Muscle layer of duodenum (tissue), 2 donors: ENCODE data around the gene TPD52L2.

Experiments
- H3K27ac ChIP-seq: one replicate; pipeline ENCODE4 v1.7.0; 2013; ENCODE audit warnings: mild to moderate bottlenecking, low read length
- H3K27me3 ChIP-seq: one replicate; pipeline ENCODE4 v1.7.0; 2013; ENCODE audit warnings: low read depth, mild to moderate bottlenecking, control low read depth, low read length
- H3K36me3 ChIP-seq, 2 donors: one replicate each; pipeline ENCODE4 v1.7.0; 2013; ENCODE audit warnings: low read length in 2 of 2, control low read depth in 1 of 2, mild to moderate bottlenecking in 1 of 2; ENCODE audit not compliant: insufficient read depth in 2 of 2, control insufficient read depth in 1 of 2
- H3K4me1 ChIP-seq, 2 donors: one replicate each; pipeline ENCODE4 v1.7.0; 2013; ENCODE audit warnings: low read length in 2 of 2, mild to moderate bottlenecking in 2 of 2, control low read depth in 1 of 2, moderate library complexity in 1 of 2; ENCODE audit not compliant: insufficient read depth in 2 of 2, control insufficient read depth in 1 of 2
- H3K4me3 ChIP-seq, 2 donors: one replicate each; pipeline ENCODE4 v1.7.0; 2013; ENCODE audit warnings: low read length in 2 of 2, low read depth in 1 of 2, mild to moderate bottlenecking in 1 of 2
- H3K9me3 ChIP-seq, 2 donors: one replicate each; pipeline ENCODE4 v1.7.0; 2013; ENCODE audit warnings: low read length in 2 of 2, control low read depth in 1 of 2, mild to moderate bottlenecking in 1 of 2; ENCODE audit not compliant: control insufficient read depth in 1 of 2
- donor health status: healthy.

Gene TPD52L2

DNA sequence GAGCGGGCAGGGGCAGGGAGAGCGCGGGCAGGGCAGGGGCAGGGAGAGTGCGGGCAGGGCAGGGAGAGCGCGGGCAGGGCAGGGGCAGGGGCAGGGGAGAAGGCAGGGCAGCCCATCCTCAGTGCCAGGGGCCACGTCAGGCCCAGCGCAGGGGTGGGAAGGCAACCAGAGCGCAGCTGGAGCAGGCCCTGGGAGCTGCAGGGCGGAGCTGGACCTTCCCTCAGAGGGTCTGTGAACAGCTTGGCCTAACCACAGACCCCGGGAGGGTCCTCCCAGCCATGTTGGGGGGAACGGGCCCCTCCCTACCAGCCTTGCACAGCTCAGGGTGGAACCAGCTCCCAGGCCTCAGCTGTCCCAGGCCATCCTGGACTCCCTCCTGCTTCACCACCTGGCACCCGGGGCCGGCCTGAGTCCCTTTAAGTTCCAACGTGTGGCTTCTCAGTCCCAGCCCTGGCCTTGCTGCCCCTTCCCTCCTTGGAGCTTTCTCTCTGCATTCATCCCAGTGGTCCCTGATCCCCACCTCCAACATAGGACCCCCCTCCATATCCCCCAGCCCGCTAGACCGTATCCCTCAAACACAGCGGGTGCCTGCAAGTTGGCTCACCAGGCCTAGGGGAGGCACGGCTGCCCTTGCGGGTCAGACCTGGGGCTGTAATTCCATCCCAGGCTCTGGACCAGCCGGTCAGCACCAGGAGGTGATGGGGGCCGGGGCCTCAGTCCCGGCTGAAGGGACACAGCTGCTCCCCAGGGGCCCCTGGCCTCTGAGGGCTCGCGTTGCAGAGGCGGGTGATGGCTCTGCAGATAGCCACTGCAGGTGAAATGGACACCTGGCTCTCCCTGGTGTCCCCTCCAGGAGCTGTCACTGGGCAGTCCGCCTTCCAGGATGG lies 28.4 kb upstream of the TPD52L2 start:
- Histone ChIP-seq H3K27me3 (no peaks in the 10 kb centered on the region), H3K27ac (no peak overlapping the region)

DNA sequence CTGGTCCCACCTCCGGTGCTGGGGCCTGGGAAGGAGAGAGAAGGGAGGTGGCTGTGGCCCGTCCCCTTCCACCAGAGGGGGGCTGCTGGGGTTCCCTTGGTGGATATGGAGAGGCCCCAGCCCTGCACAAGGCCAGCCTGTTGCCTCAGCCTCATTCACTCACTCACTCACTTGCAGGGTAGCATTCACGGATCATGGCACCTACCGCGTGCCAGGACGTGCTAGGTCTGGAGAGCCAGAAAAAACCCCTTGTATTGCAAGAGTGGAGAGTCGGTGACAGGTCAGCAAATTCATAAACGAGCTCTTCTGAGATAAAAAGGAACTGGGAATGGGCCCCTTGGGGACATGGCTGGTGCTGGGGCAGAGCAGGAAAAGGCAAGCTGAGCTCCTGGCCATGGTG lies 27.6 kb upstream of the TPD52L2 start:
- H3K4me3 ChIP-seq, result no peak overlapping the region
- H3K4me1 ChIP-seq, result peaks cover 5 to 13% of the 10 kb centered on the region in 2 donors
- H3K9me3 ChIP-seq, result no peaks in the 10 kb centered on the region
- no peaks in the 10 kb centered on the region for H3K36me3 ChIP-seq
- peaks cover 3% of the 10 kb centered on the region for H3K27me3 ChIP-seq
- H3K27ac ChIP-seq, result no peak overlapping the region

More for the DNA sequence above, 28.4 kb upstream of the TPD52L2 start:
- Histone ChIP-seq H3K4me3 (no peak overlapping the region), H3K4me1 (peaks cover 5 to 21% of the 10 kb centered on the region in 2 donors), H3K9me3 (no peaks in the 10 kb centered on the region), H3K36me3 (no peaks in the 10 kb centered on the region)

DNA sequence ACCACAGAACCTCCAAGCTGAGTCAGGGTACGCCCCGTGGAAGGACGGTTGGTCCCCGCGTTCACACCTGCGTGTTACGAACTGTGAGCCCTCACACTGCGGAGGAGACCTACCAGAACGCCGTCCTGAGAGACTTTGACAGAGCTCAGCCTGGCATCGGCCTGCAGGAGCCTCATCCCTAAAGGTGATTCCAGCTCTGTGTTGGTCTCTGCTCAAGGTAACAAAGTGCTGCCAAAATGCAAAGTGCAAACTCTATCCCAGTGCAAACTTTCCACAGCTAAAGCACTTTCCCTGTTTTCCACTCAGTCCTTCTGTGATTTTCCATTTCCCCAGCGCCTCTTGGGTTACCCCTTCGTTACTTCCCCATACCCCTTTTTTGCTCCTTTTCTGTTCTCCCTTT lies 25.4 kb upstream of the TPD52L2 start:
- Histone ChIP-seq H3K27me3 (peaks cover 9% of the 10 kb centered on the region), H3K4me3 (no peak overlapping the region), H3K36me3 (no peaks in the 10 kb centered on the region), H3K27ac (no peak overlapping the region), H3K9me3 (no peaks in the 10 kb centered on the region), H3K4me1 (peaks cover under 1 to 5% of the 10 kb centered on the region in 2 donors)

DNA sequence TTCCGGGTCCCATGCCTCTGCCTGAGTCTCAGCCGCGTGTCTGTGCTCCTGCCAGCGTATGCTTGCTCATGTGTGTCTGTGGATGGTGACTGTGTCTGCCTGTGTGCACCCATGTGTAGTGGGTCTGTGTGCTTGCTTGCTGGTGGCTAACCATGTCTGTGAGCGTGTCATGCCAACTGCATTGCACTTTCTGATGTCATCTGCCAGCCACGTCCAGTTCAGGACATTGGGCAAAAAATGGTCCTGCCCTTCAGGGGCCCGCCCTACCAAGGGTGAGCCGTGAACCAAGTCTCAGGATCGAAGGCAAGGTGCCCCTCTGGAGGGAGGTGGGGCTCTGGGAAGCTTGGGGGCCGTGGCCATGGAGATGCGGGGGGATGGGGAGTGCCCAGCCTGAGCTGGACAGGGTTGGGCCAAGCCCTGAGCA lies 24.7 kb upstream of the TPD52L2 start:
- Histone ChIP-seq H3K27ac (no peak overlapping the region), H3K27me3 (peaks cover 10% of the 10 kb centered on the region), H3K4me3 (no peak overlapping the region), H3K9me3 (no peaks in the 10 kb centered on the region), H3K36me3 (no peaks in the 10 kb centered on the region), H3K4me1 (peaks cover 0 to 1% of the 10 kb centered on the region in 2 donors)

DNA sequence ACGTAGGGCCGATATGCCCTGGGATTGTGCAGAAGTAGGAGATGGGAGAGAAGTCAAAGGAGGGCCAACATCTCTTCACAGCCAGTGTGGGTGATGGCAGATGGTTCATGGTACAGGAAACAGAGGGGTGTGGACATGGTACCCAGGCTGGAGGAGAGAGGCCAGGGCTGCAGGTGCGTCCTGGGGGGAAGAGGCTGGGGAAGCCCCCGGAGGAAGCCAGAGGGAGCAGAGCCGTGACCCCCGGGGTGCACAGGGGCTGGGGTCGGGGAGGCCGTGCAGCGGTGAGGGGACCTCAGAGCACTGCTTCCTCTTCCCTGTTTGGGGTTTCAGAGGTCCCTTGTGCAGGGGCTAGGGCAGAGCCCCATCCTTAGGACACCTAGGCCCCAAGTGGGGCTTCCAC lies 22.8 kb upstream of the TPD52L2 start:
- Histone ChIP-seq H3K27me3 (peaks cover 18% of the 10 kb centered on the region), H3K4me1 (peaks cover 0 to 11% of the 10 kb centered on the region in 2 donors), H3K9me3 (no peaks in the 10 kb centered on the region), H3K36me3 (no peaks in the 10 kb centered on the region), H3K27ac (no peak overlapping the region), H3K4me3 (no peak overlapping the region)

DNA sequence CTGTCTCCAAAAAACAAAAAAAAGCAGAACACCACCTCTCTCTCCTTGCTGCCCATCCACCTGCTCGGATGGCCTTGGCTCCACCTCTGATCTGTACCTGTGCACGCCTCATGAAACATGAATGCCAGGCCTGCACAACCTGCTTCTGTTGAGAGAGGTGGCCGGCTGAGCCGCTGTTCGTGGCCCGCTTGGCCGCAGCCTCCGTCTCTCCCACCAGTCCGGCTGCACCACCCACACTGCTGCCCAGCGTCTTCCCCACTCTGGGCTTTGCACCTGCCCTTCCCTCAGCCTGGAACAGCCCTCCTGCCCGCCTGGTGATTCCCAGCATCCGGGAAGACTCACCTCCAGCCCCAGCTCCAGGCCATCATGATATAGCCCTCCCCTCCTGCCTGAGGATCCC lies 21.8 kb upstream of the TPD52L2 start:
- peaks cover 18% of the 10 kb centered on the region for H3K27me3 ChIP-seq
- peaks cover 0 to 16% of the 10 kb centered on the region in 2 donors for H3K4me1 ChIP-seq
- no peaks in the 10 kb centered on the region for H3K9me3 ChIP-seq
- no peak overlapping the region for H3K4me3 ChIP-seq
- no peaks in the 10 kb centered on the region for H3K36me3 ChIP-seq
- no peak overlapping the region for H3K27ac ChIP-seq

DNA sequence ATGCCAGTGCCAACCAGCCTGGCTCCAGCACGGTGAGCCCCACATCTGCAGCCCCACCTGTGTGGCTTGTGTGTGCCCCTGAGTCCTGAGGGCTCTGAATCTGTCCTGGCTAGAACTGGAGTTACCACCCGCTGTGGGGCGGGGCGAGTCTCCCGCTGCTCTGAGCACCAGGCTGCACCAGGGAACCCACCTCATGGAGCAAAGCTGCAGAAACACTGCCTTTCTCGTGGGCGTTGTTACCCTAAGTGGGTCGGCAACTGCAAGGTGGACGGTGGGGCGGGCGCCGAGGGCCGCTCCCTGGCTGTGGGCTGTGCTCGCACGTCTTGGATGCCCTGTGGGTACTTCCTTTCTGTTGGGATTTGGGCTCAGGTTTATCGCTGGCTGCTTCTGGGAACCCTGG lies 21.3 kb upstream of the TPD52L2 start:
- H3K36me3 ChIP-seq, result no peaks in the 10 kb centered on the region
- H3K4me1 ChIP-seq, result peaks cover 0 to 16% of the 10 kb centered on the region in 2 donors
- no peak overlapping the region for H3K27ac ChIP-seq
- no peak overlapping the region for H3K4me3 ChIP-seq
- peaks cover 18% of the 10 kb centered on the region for H3K27me3 ChIP-seq
- H3K9me3 ChIP-seq, result no peaks in the 10 kb centered on the region

DNA sequence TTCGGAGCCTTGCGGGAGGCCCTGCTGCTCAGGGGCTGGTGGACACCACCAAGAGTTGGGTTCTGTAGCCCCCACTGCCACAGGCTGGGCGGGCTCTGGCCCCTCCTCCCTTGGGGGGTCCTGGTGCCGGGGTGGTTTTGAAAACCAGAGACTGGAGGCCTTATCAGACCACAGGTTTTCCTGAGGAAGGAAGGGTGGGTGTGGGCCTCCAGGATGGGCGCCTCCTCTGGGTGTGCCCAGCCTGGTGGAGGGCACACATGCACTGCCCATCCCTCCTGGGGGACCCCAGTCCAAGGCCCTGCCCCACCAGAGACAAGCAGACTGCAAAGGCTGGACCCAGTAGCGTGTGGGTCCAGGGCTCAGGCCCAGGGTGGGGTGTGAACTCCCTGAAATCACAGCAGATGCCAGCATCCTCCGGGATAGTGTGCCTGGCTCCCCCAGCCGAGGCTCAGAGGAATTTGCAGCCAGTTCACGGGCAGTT lies 20.5 kb upstream of the TPD52L2 start:
- Histone ChIP-seq H3K27me3 (peaks cover 18% of the 10 kb centered on the region), H3K36me3 (no peaks in the 10 kb centered on the region), H3K4me1 (peaks cover 0 to 16% of the 10 kb centered on the region in 2 donors), H3K27ac (no peak overlapping the region), H3K9me3 (no peaks in the 10 kb centered on the region), H3K4me3 (no peak overlapping the region)

DNA sequence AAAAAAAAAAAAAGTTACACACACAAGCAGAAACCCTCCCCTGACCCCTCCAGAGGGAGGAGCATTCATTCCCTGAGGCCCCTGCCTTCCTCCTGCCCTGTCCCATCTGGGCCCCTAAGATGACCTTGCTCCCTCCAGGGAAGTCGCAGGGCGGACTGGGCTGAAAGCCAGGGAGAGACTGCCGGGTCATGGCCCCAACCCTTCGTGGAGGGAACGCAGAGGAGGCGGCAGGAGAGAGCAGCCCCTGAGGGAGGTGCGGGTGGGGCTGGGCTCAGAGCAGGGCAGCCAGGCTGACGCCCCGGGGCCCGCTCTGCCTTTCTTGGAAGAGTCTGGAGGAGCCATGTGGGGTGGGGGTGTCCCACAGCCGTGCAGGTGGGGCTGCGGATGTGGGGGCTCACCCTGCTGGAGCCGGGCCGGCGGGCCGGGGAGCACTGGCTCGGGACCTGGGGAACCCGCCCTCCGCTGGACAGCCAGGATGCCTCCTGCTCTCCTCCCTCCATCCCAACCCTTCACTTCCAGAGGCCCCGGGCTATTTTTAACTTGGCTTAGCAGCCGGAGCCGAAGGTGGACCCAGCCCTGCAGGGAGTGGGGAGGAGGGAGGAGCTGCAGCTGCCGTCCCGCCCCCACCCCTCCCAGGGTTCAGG lies 18.8 kb upstream of the TPD52L2 start:
- H3K9me3 ChIP-seq, result no peaks in the 10 kb centered on the region
- no peaks in the 10 kb centered on the region for H3K36me3 ChIP-seq
- H3K27me3 ChIP-seq, result peaks cover 18% of the 10 kb centered on the region
- peaks cover 0 to 16% of the 10 kb centered on the region in 2 donors for H3K4me1 ChIP-seq
- H3K4me3 ChIP-seq, result peak overlapping the region in 1 of 2 donors; percentile 45
- no peak overlapping the region for H3K27ac ChIP-seq

DNA sequence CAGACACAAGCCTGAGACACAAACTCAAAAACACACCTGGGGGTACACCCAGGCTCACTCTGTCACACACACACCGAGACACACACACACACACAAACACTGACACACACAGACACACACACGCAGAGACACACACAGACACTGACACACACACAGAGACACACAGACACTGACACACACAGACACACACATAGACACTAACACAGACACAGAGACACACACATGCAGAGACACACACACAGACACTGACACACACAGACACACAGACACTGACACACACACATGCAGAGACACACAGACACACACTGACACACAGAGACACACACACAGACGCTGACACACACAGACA lies 18.2 kb upstream of the TPD52L2 start:
- no peaks in the 10 kb centered on the region for H3K36me3 ChIP-seq
- H3K9me3 ChIP-seq, result no peaks in the 10 kb centered on the region
- peaks cover 0 to 16% of the 10 kb centered on the region in 2 donors for H3K4me1 ChIP-seq

DNA sequence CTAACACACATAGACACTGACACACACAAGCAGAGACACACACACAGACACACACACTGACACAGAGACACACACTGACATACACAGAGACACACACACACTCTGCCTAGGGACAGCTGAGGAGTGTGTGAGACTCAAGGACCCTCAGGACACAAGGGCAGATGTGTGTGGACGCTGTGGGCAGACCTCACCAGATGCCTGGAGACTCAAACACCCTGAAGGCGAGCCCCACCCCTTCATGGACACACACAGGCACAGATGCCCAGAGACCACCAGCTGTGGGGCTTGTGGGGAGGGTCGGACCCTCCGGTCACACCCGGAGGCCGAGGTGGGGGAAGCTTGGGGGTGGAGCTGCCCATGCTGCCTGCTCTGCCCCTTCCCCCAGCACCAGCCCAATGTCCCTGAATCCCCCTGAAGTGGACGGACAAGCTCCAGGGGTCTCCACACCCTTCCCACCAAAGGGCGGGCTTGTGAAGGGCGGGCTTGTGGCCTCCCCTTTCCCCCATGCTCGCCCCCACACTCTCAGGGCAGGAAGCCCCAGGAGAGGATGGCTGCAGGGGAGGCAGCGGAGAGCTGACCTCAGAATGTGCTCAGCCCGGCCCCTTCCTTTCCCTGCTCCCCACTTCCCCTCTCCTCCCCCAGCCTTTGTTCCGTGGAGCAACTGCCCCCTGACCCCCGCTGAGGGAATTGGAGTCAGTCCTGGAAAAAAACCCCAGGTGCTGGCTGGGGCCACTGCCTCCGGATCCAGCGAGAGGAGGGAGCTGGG lies 17.6 kb upstream of the TPD52L2 start:
- H3K9me3 ChIP-seq, result no peaks in the 10 kb centered on the region
- H3K4me3 ChIP-seq, result no peak overlapping the region
- H3K36me3 ChIP-seq, result no peaks in the 10 kb centered on the region
- peaks cover 16% of the 10 kb centered on the region for H3K27me3 ChIP-seq
- peaks cover 0 to 16% of the 10 kb centered on the region in 2 donors for H3K4me1 ChIP-seq
- no peak overlapping the region for H3K27ac ChIP-seq

More for the DNA sequence above, 18.2 kb upstream of the TPD52L2 start:
- H3K4me3 ChIP-seq, result no peak overlapping the region
- H3K27ac ChIP-seq, result no peak overlapping the region
- peaks cover 18% of the 10 kb centered on the region for H3K27me3 ChIP-seq
